Panc1 (cell line): ENCODE results near the gene LRRC74A. TPM values are rescaled to one million over a fixed set of nuclear protein-coding genes. Genes with fewer than 3 reads are reported as not detected.

Experiments
- ATAC-seq: fragments of 200-7000 bp; cut with Tn5 transposase; 2 replicates; pipeline ENCODE4 v1.9.1; 2020; ENCODE audit warnings: mild to moderate bottlenecking, moderate library complexity
- BruUV-seq: library from RNA; stranded (reverse); fragments of 400-500 nt; replicated peaks from 2 replicates; lab custom pipeline; 2021; lab: Mats Ljungman, UMichigan
- CTCF ChIA-PET: fragments of 300-600 bp; sonication (Branson Sonifier 250); formaldehyde crosslinking; loops from one replicate; lab custom pipeline; 2022; ENCODE audit warnings: antibody characterized with exemption; lab: Charles Lee
- POLR2A ChIA-PET: fragments of 300-600 bp; sonication (Branson Sonifier 250); formaldehyde crosslinking; loops from one replicate; lab custom pipeline; 2022; ENCODE audit warnings: antibody characterized with exemption; lab: Charles Lee
- DNase-seq: peaks from one replicate; pipeline ENCODE4 v3.0.0-alpha.2; 2010; ENCODE audit warnings: low read depth, low spot score
- H3K27ac ChIP-seq: 2 replicates; pipeline ENCODE4 v1.5.1; 2011; ENCODE audit warnings: mild to moderate bottlenecking, low read length, inconsistent platforms
- H3K27me3 ChIP-seq: fragments of 200-500 bp; sonication (Bioruptor generic); 2 replicates; pipeline ENCODE4 v1.6.0; 2014; ENCODE audit warnings: low read length, inconsistent platforms; ENCODE audit not compliant: control insufficient read depth, insufficient read depth
- H3K36me3 ChIP-seq: fragments of 200-500 bp; sonication (Bioruptor generic); 2 replicates; pipeline ENCODE4 v1.5.1; 2014; ENCODE audit warnings: inconsistent platforms, mild to moderate bottlenecking, low read length, moderate library complexity; ENCODE audit not compliant: control insufficient read depth, insufficient read depth
- H3K4me1 ChIP-seq: 2 replicates; pipeline ENCODE4 v1.5.1; 2011; ENCODE audit warnings: inconsistent platforms, mild to moderate bottlenecking, low read length, moderate library complexity; ENCODE audit not compliant: control insufficient read depth, insufficient read depth
- H3K4me3 ChIP-seq, 2 experiments: 2 replicates each; pipeline ENCODE4 v1.5.1; 2011 to 2012; ENCODE audit warnings: low read depth in 2 of 2, low read length in 2 of 2, mild to moderate bottlenecking in 2 of 2, inconsistent platforms in 1 of 2, moderate library complexity in 1 of 2
- H3K9me3 ChIP-seq: fragments of 200-500 bp; sonication (Bioruptor generic); 2 replicates; pipeline ENCODE4 v1.5.1; 2014; ENCODE audit warnings: low read depth, mild to moderate bottlenecking, inconsistent platforms, low read length, moderate library complexity; ENCODE audit not compliant: control insufficient read depth, insufficient read depth
- POLR2AphosphoS5 ChIP-seq: IDR thresholded peaks from 2 replicates; pipeline ENCODE4 v1.6.1; 2012; ENCODE audit warnings: mild to moderate bottlenecking, low read depth, low read length, moderate library complexity
- SIN3A ChIP-seq: IDR thresholded peaks from 2 replicates; pipeline ENCODE4 v1.6.1; 2012; ENCODE audit warnings: low read depth, mild to moderate bottlenecking, low read length, moderate library complexity, borderline replicate concordance; ENCODE audit not compliant: insufficient read depth
- TCF7L2 ChIP-seq: IDR thresholded peaks from 2 replicates; pipeline ENCODE4 v1.6.1; 2011; ENCODE audit warnings: mild to moderate bottlenecking, low read depth, low read length, inconsistent platforms
- in situ Hi-C: cut with HindIII; loops from 2 replicates; pipeline ENCODE4 v1.10.0; 2016; ENCODE audit warnings: low sequenced_read_pairs, low pct_unique_long_range_greater_than_20kb
- intact Hi-C: fragments of 100-400 bp; cut with micrococcal nuclease; formaldehyde crosslinking; loops from one replicate; pipeline ENCODE4 v1.10.0; 2022; ENCODE audit not compliant: unreplicated experiment
- total RNA-seq: library from RNA; stranded (reverse); gene quantifications from one replicate; pipeline ENCODE4 v1.2.1, GENCODE V29; 2021; ENCODE audit not compliant: unreplicated experiment
- TF ChIP-seq, protein P1 (sequence below), 2 experiments: IDR thresholded peaks; 2 replicates each; pipeline ENCODE4 v1.6.1; 2011 to 2012; ENCODE audit warnings: low read depth in 2 of 2, control low read depth in 1 of 2, low read length in 1 of 2, mild to moderate bottlenecking in 1 of 2, moderate library complexity in 1 of 2; ENCODE audit not compliant: insufficient read depth in 1 of 2
- TF ChIP-seq, protein P2 (sequence below): fragments of 450-650 bp; IDR thresholded peaks from 2 replicates; pipeline ENCODE4 v1.5.1; 2017; ENCODE audit warnings: mild to moderate bottlenecking

Gene LRRC74A
- total RNA-seq, 1 experiment from 2014 or later = not detected

DNA sequence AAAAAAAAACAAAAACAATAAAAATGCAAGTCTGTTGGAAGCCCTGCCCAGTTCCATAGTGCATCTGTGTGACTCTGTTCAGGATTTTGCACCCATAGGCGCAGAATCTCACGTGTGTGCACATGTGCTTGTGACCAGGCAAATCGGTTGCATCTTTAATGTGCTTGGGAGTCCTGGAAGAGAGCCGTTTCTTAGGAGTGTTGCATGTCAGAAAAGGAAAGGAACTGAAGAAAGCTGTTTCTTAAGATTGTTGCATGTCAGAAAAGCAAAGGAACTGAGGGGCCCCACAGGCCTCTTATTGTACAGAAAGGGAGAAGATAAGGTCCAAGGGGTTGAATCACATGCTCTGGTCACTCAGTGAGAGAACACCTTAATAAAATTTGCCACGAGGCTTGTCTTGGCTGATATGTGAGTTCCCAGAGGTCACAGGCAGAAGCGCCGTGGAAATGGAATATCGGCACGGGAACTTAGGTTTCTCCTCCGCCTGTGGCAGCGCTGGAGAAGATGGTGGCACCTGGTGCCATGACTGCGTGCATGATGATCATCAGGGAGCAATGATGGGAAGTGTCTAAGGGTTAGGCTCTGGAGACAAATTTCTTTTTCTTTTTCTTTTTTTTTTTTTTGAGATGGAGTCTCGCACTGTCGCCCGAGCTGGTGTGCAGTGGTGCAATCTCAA lies 90.0 kb downstream of the LRRC74A start:
- intact Hi-C loops = loop anchor here (2.0 to 5.0 kb wide), 2 partner anchors 41 to 107 kb away; no protein-coding TSS in a partner anchor
- Histone ChIP-seq H3K27me3 (no peaks in the 10 kb centered on the region), H3K27ac (peak overlapping the region; percentile 65), H3K9me3 (no peaks in the 10 kb centered on the region), H3K36me3 (no peaks in the 10 kb centered on the region), H3K4me1 (peaks cover 74% of the 10 kb centered on the region), H3K4me3 (no peak overlapping the region)
- CTCF ChIA-PET = interaction anchor here (0.5 to 1.0 kb wide), 2 partner anchors 126 to 154 kb away, joined by 3 to 4 read pairs; no protein-coding TSS in a partner anchor
- no TSS peak for BruUV-seq
- TF ChIP-seq POLR2AphosphoS5 (no peak), SIN3A (no peak), TCF7L2 (no peak)
- TF ChIP-seq, protein P1, sequence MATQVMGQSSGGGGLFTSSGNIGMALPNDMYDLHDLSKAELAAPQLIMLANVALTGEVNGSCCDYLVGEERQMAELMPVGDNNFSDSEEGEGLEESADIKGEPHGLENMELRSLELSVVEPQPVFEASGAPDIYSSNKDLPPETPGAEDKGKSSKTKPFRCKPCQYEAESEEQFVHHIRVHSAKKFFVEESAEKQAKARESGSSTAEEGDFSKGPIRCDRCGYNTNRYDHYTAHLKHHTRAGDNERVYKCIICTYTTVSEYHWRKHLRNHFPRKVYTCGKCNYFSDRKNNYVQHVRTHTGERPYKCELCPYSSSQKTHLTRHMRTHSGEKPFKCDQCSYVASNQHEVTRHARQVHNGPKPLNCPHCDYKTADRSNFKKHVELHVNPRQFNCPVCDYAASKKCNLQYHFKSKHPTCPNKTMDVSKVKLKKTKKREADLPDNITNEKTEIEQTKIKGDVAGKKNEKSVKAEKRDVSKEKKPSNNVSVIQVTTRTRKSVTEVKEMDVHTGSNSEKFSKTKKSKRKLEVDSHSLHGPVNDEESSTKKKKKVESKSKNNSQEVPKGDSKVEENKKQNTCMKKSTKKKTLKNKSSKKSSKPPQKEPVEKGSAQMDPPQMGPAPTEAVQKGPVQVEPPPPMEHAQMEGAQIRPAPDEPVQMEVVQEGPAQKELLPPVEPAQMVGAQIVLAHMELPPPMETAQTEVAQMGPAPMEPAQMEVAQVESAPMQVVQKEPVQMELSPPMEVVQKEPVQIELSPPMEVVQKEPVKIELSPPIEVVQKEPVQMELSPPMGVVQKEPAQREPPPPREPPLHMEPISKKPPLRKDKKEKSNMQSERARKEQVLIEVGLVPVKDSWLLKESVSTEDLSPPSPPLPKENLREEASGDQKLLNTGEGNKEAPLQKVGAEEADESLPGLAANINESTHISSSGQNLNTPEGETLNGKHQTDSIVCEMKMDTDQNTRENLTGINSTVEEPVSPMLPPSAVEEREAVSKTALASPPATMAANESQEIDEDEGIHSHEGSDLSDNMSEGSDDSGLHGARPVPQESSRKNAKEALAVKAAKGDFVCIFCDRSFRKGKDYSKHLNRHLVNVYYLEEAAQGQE (IDR thresholded peaks at IDR 0.05; ENCODE audit: insufficient read depth in 1 of 2, low read depth in 2 of 2, low read length in 1 of 2) = no peak
- TF ChIP-seq, protein P2, sequence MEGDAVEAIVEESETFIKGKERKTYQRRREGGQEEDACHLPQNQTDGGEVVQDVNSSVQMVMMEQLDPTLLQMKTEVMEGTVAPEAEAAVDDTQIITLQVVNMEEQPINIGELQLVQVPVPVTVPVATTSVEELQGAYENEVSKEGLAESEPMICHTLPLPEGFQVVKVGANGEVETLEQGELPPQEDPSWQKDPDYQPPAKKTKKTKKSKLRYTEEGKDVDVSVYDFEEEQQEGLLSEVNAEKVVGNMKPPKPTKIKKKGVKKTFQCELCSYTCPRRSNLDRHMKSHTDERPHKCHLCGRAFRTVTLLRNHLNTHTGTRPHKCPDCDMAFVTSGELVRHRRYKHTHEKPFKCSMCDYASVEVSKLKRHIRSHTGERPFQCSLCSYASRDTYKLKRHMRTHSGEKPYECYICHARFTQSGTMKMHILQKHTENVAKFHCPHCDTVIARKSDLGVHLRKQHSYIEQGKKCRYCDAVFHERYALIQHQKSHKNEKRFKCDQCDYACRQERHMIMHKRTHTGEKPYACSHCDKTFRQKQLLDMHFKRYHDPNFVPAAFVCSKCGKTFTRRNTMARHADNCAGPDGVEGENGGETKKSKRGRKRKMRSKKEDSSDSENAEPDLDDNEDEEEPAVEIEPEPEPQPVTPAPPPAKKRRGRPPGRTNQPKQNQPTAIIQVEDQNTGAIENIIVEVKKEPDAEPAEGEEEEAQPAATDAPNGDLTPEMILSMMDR = no peak
- POLR2A ChIA-PET = interaction anchor here (1.1 kb wide), 1 partner anchor 112 kb away, joined by 8 read pairs; the partner anchor contains the start of gene IRF2BPL
- in situ Hi-C loops = no loop called here
- no peak for ATAC-seq
- no peak for DNase-seq

DNA sequence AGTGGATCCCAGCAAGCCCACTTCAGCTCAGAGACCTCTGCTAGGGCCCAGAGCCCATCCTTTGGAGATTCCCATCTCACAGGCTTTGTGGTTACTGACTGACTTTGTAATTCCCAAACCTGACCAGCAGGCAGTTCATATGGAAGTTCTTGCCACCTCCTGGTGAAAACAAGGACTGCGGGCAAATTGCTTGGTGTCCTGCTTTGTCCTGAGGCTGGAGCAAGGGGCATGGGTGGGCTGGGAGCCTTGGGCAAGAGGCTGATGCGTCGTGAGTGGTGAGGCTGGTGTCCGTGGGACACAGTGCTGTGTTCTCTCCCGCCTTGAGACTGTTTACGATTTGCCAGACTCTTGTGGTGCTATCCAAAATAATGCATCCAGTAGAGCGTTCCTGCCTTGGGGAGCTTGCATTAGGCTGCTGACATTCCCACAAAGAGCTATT lies 91.0 kb downstream of the LRRC74A start:
- Histone ChIP-seq H3K27ac (peak overlapping the region; percentile 99), H3K9me3 (no peaks in the 10 kb centered on the region), H3K4me3 (no peak overlapping the region), H3K36me3 (no peaks in the 10 kb centered on the region), H3K27me3 (no peaks in the 10 kb centered on the region), H3K4me1 (peaks cover 72% of the 10 kb centered on the region)
- ChIA-PET CTCF (interaction anchor here (0.7 to 1.6 kb wide), 6 partner anchors 17 to 177 kb away, joined by 3 to 5 read pairs (median 4); no protein-coding TSS in a partner anchor), POLR2A (interaction anchor here (1.1 kb wide), 1 partner anchor 111 kb away, joined by 8 read pairs; the partner anchor contains the start of gene IRF2BPL)
- no peak for DNase-seq
- in situ Hi-C loops (no loop called here), intact Hi-C loops (loop anchor here (2.0 to 5.0 kb wide), 2 partner anchors 40 to 106 kb away; no protein-coding TSS in a partner anchor)
- peak; percentile 25; the same call in 1 of the 2 replicates for ATAC-seq
- no peak for TF ChIP-seq SIN3A
- TF ChIP-seq, protein P2 = peak; percentile 71
- BruUV-seq = no TSS peak
